Measurements from ENCODE around the gene PAN2. TPM values are rescaled to one million over a fixed set of nuclear protein-coding genes. Genes with fewer than 3 reads are reported as not detected.
"Not testable (repeated sequence)": the region's sequence is repeated elsewhere in the genome, so short reads cannot be mapped to it uniquely, and the experiment has no call there.

Gene PAN2
- total RNA-seq, 1 experiment from 2014 or later = 15.6 TPM

- DNase-seq (ENCODE audit: low spot score) = no peak
These were observed 22.8 kb downstream of the PAN2 start for GRCh38 chr12:56311003-56311402.

- no peak for DNase-seq (ENCODE audit: low spot score)
These were observed 25.1 kb downstream of the PAN2 start for GRCh38 chr12:56308714-56309113.

GRCh38 chr12:56307221-56307965 lies 26.4 kb downstream of the PAN2 start:
- DNase-seq (ENCODE audit: low spot score) = no peak

- DNase-seq (ENCODE audit: low spot score) = no peak
These were observed 28.8 kb downstream of the PAN2 start for GRCh38 chr12:56304872-56305590.

- no peak for DNase-seq (ENCODE audit: low spot score)
These were observed 29.5 kb downstream of the PAN2 start for GRCh38 chr12:56304276-56304675.

- no peak for DNase-seq (ENCODE audit: low spot score)
These were observed 32.9 kb downstream of the PAN2 start for GRCh38 chr12:56300644-56301464.

GRCh38 chr12:56299853-56300643 lies 33.8 kb downstream of the PAN2 start, which contains the start of gene CS:
TSS of gene CS (minus strand) at chr12:56300330. CDS start at chr12:56300201, 129 bp downstream.
- peak; percentile 95 for DNase-seq (ENCODE audit: low spot score)

- peak; percentile 13 for DNase-seq (ENCODE audit: low spot score)
These were observed 34.4 kb downstream of the PAN2 start for GRCh38 chr12:56299308-56299852.

- DNase-seq (ENCODE audit: low spot score) = no peak
These were observed 35.0 kb downstream of the PAN2 start for GRCh38 chr12:56298828-56299227.

- DNase-seq (ENCODE audit: low spot score) = no peak
These were observed 36.4 kb downstream of the PAN2 start for GRCh38 chr12:56297400-56297799.

GRCh38 chr12:56296295-56296694 lies 37.5 kb downstream of the PAN2 start:
- DNase-seq (ENCODE audit: low spot score) = no peak

- DNase-seq (ENCODE audit: low spot score) = no peak
These were observed 40.0 kb downstream of the PAN2 start for GRCh38 chr12:56293795-56294194.

- no peak for DNase-seq (ENCODE audit: low spot score)
These were observed 45.0 kb downstream of the PAN2 start for GRCh38 chr12:56288705-56289387.

- DNase-seq (ENCODE audit: low spot score) = no peak
These were observed 47.6 kb downstream of the PAN2 start for GRCh38 chr12:56286044-56286830.

GRCh38 chr12:56284263-56284662 lies 49.5 kb downstream of the PAN2 start:
- not testable (repeated sequence) for DNase-seq (ENCODE audit: low spot score)

GRCh38 chr12:56282579-56282978 lies 51.2 kb downstream of the PAN2 start:
- DNase-seq (ENCODE audit: low spot score) = no peak

GRCh38 chr12:56282030-56282429 lies 51.8 kb downstream of the PAN2 start:
- DNase-seq (ENCODE audit: low spot score) = no peak

- no peak for DNase-seq (ENCODE audit: low spot score)
These were observed 53.0 kb downstream of the PAN2 start for GRCh38 chr12:56280849-56281248.

- no peak for DNase-seq (ENCODE audit: low spot score)
These were observed 54.9 kb downstream of the PAN2 start for GRCh38 chr12:56278905-56279304.

GRCh38 chr12:56274299-56274698 lies 59.5 kb downstream of the PAN2 start:
- DNase-seq (ENCODE audit: low spot score) = no peak

All from A172 (cell line).